ENCODE measurements around the gene CASK.

The CASK gene

GRCh38 chrX:41600291-41600690 is 323.1 kb downstream of the CASK start:
- no peak for DNase-seq (ENCODE audit: low read depth)
- no peak for TF ChIP-seq CTCF (IDR thresholded peaks at IDR 0.05; ENCODE audit: low read depth, low read length, missing control alignments)
- no peak overlapping the region for H3K4me3 ChIP-seq (ENCODE audit: low read depth, low read length)

DNA sequence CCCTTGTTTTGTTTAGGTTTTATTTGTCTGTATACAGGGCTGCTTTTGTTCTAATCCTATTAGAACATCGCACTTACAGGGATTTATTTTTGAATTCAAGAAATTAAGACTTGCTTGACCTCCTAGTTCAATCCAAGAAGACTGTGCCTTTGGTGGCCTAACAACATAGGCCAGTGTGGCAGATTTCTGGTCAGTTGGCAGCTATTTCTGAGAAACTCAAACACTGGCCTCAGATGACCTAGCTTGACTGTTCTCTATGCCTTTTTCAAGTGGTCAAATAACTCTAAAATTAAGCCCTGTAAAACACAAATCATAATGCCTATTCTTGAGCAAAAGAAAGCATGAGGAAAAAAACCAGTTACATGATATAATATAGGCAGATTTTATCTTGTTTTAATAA is 323.8 kb downstream of the CASK start:
- DNase-seq (ENCODE audit: low read depth): no peak
- H3K4me3 ChIP-seq (ENCODE audit: low read depth, low read length): no peak overlapping the region
- no peak for TF ChIP-seq CTCF (IDR thresholded peaks at IDR 0.05; ENCODE audit: low read depth, low read length, missing control alignments)

DNA sequence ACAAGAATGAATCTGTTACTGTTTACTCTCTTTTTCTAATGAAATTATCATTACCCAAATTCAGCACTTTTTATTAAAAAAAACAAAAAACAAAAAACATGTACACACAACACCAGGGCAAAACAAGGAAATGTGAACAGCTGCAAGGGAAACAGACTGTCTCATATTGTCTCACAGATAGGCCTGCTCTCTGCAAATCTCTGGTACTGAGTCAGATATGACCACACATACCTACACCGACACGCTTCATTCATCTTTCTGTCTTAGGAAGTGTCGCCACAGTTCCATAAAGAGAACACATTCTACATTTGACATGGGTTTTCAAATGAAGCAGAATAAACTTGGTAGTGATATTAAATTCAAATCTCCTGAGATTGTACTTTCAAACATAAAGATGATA is 326.8 kb downstream of the CASK start:
- no peak for TF ChIP-seq CTCF (IDR thresholded peaks at IDR 0.05; ENCODE audit: low read depth, low read length, missing control alignments)
- peak; percentile 39 for DNase-seq (ENCODE audit: low read depth)
- H3K4me3 ChIP-seq (ENCODE audit: low read depth, low read length): no peak overlapping the region

- no peak for DNase-seq (ENCODE audit: low read depth)
- no peak overlapping the region for H3K4me3 ChIP-seq (ENCODE audit: low read depth, low read length)
- no peak for TF ChIP-seq CTCF (IDR thresholded peaks at IDR 0.05; ENCODE audit: low read depth, low read length, missing control alignments)
Observed at GRCh38 chrX:41594634-41595033, 328.7 kb downstream of the CASK start.

DNA sequence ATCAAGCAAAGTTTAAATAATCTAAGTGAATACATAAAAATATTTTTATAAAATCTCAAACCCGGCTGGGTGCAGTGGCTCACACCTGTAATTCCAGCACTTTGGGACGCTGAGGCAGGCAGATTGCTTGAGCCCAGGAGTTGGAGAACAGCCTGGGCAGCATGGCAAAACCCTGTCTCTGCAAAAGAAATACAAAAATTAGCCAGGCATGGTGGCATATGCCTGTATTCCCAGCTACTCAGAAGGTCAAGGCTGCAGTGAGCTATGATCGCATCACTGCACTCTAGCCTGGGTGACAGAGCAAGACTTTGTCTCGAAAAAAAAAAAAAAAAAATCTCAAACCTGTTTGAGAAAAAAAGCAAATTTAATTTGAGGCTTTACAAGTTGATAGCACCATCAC is 331.4 kb downstream of the CASK start:
- TF ChIP-seq CTCF (IDR thresholded peaks at IDR 0.05; ENCODE audit: low read depth, low read length, missing control alignments): no peak
- no peak for DNase-seq (ENCODE audit: low read depth)
- H3K4me3 ChIP-seq (ENCODE audit: low read depth, low read length): no peak overlapping the region

- no peak for TF ChIP-seq CTCF (IDR thresholded peaks at IDR 0.05; ENCODE audit: low read depth, low read length, missing control alignments)
- no peak overlapping the region for H3K4me3 ChIP-seq (ENCODE audit: low read depth, low read length)
- no peak for DNase-seq (ENCODE audit: low read depth)
Observed at GRCh38 chrX:41590641-41591040, 332.7 kb downstream of the CASK start.

DNA sequence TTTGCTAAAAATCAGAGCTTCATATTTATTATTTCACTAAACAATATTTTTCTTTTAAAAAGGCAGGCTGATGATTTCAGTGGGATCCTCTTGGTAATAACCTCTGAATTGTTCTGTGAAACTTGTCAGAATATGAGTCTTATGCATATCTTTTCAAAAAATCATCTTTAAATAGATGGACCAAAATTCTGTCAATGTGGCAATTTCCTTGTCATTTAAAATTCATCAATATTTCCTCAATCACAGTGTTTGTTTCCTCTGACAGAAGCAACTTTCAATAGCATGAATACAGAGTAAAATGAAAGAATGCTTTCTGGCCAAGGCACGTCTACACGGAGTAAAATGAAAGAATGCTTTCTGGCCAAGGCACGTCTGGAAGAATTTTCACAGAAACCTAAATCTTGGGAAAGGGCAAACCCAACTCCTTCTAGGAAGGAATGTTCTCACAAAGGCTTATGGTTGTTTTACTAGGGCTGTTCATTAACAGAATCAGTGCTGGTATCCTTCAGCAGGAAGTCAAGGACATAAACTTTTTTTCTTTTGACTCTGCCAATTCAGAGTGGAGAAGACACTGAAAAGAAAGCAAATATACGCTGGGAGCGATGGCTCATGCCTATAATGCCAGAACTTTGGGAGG is 333.6 kb downstream of the CASK start:
- TF ChIP-seq CTCF (IDR thresholded peaks at IDR 0.05; ENCODE audit: low read depth, low read length, missing control alignments): no peak
- H3K4me3 ChIP-seq (ENCODE audit: low read depth, low read length): no peak overlapping the region
- DNase-seq (ENCODE audit: low read depth): no peak

Data from GM12864 (cell line).